HTR-8/SVneo (cell line): ENCODE results near the gene ZNF627.
A peak's percentile ranks its signal among the peaks of the same experiment; 100 is the strongest.
"Not testable (repeated sequence)": the region's sequence is repeated elsewhere in the genome, so short reads cannot be mapped to it uniquely, and the experiment has no call there.

Source experiments
- DNase-seq: peaks from one replicate; pipeline ENCODE4 v3.0.0; 2011; ENCODE audit warnings: low spot score, mixed read lengths; ENCODE audit not compliant: insufficient read length
- FAIRE-seq: peaks from 2 replicates; lab custom pipeline; 2011; peaks lifted over from hg19 to GRCh38; lab: Jason Lieb, UNC

The ZNF627 gene

GRCh38 chr19:11617180-11618062 lies 20.1 kb downstream of the ZNF627 start:
- DNase-seq (no peak), FAIRE-seq (no peak)

GRCh38 chr19:11620553-11620952 lies 23.3 kb downstream of the ZNF627 start:
- no peak for FAIRE-seq

GRCh38 chr19:11622401-11622800 lies 25.1 kb downstream of the ZNF627 start:
- not testable (repeated sequence) for DNase-seq, FAIRE-seq

More at GRCh38 chr19:11620553-11620952, 23.3 kb downstream of the ZNF627 start:
- no peak for DNase-seq

- DNase-seq: no peak
- no peak for FAIRE-seq
These were observed 26.8 kb downstream of the ZNF627 start for GRCh38 chr19:11624069-11624463.

- DNase-seq (no peak), FAIRE-seq (no peak)
These were observed 29.0 kb downstream of the ZNF627 start for GRCh38 chr19:11626252-11626651.

- no peak for FAIRE-seq
- DNase-seq: no peak
These were observed 35.9 kb downstream of the ZNF627 start for GRCh38 chr19:11633223-11633622.

- DNase-seq, FAIRE-seq: not testable (repeated sequence)
These were observed 36.9 kb downstream of the ZNF627 start for GRCh38 chr19:11634018-11634662.

- FAIRE-seq (no peak), DNase-seq (no peak)
These were observed 41.9 kb downstream of the ZNF627 start for GRCh38 chr19:11639245-11639601.

GRCh38 chr19:11639602-11640471 lies 42.6 kb downstream of the ZNF627 start:
- FAIRE-seq (peak; percentile 82), DNase-seq (peak; percentile 99)

GRCh38 chr19:11641244-11641643 lies 44.0 kb downstream of the ZNF627 start:
- DNase-seq (no peak), FAIRE-seq (no peak)

- DNase-seq (no peak), FAIRE-seq (no peak)
These were observed 45.6 kb downstream of the ZNF627 start for GRCh38 chr19:11642902-11643301.

- FAIRE-seq (no peak), DNase-seq (no peak)
These were observed 52.7 kb downstream of the ZNF627 start for GRCh38 chr19:11649941-11650340.

- FAIRE-seq: no peak
These were observed 53.8 kb downstream of the ZNF627 start for GRCh38 chr19:11651062-11651461.

GRCh38 chr19:11652056-11652455 lies 54.8 kb downstream of the ZNF627 start:
- no peak for FAIRE-seq
- no peak for DNase-seq

More at GRCh38 chr19:11651062-11651461, 53.8 kb downstream of the ZNF627 start:
- DNase-seq: no peak

- FAIRE-seq: no peak
- no peak for DNase-seq
These were observed 55.2 kb downstream of the ZNF627 start for GRCh38 chr19:11652492-11652891.

- no peak for DNase-seq
- FAIRE-seq: no peak
These were observed 59.3 kb downstream of the ZNF627 start for GRCh38 chr19:11656535-11656934.

GRCh38 chr19:11657307-11657706 lies 60.0 kb downstream of the ZNF627 start:
- DNase-seq (no peak), FAIRE-seq (no peak)

- DNase-seq: no peak
- FAIRE-seq: no peak
These were observed 61.7 kb downstream of the ZNF627 start for GRCh38 chr19:11658970-11659369.

- DNase-seq (peak; percentile 29), FAIRE-seq (no peak)
These were observed 62.3 kb downstream of the ZNF627 start for GRCh38 chr19:11659612-11660011.

GRCh38 chr19:11662278-11662677 lies 65.0 kb downstream of the ZNF627 start:
- FAIRE-seq (no peak), DNase-seq (no peak)
